ENCODE data around the gene C12orf57. TPM values are rescaled to one million over a fixed set of nuclear protein-coding genes. Genes with fewer than 3 reads are reported as not detected.

The C12orf57 gene
- total RNA-seq, 1 experiment from 2014 or later, result 103 TPM

DNA sequence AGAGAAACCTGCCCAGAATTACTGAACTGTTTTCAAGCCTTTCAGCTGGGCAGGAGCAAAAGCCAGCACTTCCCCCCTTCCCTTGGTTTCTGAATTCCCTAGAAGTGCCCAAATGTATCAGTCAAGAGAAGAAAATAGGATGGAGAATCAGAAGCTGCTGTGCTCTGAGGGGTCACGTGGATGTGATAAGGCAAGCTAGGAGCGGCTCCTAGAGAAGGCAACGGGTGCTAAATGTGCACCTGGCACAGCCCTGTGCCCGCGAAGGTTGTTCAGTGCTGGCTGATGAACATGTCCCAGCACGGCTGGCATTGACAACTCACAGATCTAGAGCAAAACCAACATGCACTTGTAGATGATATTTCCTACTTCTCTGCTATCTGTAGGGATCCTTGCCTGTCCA is 35.2 kb downstream of the C12orf57 start:
- DNase-seq, result no peak
- TF ChIP-seq, protein P1, sequence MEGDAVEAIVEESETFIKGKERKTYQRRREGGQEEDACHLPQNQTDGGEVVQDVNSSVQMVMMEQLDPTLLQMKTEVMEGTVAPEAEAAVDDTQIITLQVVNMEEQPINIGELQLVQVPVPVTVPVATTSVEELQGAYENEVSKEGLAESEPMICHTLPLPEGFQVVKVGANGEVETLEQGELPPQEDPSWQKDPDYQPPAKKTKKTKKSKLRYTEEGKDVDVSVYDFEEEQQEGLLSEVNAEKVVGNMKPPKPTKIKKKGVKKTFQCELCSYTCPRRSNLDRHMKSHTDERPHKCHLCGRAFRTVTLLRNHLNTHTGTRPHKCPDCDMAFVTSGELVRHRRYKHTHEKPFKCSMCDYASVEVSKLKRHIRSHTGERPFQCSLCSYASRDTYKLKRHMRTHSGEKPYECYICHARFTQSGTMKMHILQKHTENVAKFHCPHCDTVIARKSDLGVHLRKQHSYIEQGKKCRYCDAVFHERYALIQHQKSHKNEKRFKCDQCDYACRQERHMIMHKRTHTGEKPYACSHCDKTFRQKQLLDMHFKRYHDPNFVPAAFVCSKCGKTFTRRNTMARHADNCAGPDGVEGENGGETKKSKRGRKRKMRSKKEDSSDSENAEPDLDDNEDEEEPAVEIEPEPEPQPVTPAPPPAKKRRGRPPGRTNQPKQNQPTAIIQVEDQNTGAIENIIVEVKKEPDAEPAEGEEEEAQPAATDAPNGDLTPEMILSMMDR (IDR thresholded peaks at IDR 0.05; ENCODE audit: unreplicated experiment), result no peak
- Mint-ChIP-seq H3K4me1 (ENCODE audit: low read depth, unreplicated experiment) (no peaks in the 10 kb centered on the region), H3K9me3 (ENCODE audit: low read depth, unreplicated experiment) (no peaks in the 10 kb centered on the region), H3K4me3 (ENCODE audit: low read depth, unreplicated experiment) (no peak overlapping the region), H3K27me3 (ENCODE audit: unreplicated experiment) (no peaks in the 10 kb centered on the region), H3K36me3 (ENCODE audit: insufficient read depth, unreplicated experiment) (peaks cover 52% of the 10 kb centered on the region), H3K27ac (ENCODE audit: unreplicated experiment) (no peak overlapping the region)
- intact Hi-C loops (cut with micrococcal nuclease; ENCODE audit: unreplicated experiment), result no loop called here
- no TSS peak for BruUV-seq (replicated peaks)
- CTCF ChIA-PET, result no interaction called here

DNA sequence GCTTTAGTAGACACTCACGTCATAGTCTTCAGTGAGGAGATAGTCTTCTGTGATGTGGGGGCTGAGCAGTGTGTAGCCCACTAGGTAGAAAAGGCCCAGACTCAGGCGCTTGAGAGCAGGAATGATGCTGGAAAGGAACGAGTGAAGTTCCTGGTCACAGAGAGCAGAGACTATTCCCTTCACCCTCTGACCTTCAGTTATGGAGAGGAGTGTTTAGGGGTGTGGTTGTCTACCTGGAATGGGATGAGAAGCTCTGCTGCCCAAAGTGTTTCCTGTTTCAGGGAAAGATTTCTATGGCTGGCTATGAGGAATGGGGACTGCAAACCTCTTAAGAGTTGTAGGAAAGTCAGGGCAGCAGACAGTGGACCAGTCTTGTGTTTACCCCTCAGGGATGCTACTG is 35.6 kb downstream of the C12orf57 start:
- intact Hi-C loops (cut with micrococcal nuclease; ENCODE audit: unreplicated experiment), result no loop called here
- CTCF ChIA-PET, result no interaction called here
- TF ChIP-seq, protein P1 (IDR thresholded peaks at IDR 0.05; ENCODE audit: unreplicated experiment), result no peak
- Mint-ChIP-seq H3K36me3 (ENCODE audit: insufficient read depth, unreplicated experiment) (peaks cover 50% of the 10 kb centered on the region), H3K4me3 (ENCODE audit: low read depth, unreplicated experiment) (no peak overlapping the region), H3K27me3 (ENCODE audit: unreplicated experiment) (no peaks in the 10 kb centered on the region), H3K27ac (ENCODE audit: unreplicated experiment) (no peak overlapping the region), H3K4me1 (ENCODE audit: low read depth, unreplicated experiment) (no peaks in the 10 kb centered on the region), H3K9me3 (ENCODE audit: low read depth, unreplicated experiment) (no peaks in the 10 kb centered on the region)
- DNase-seq, result no peak
- BruUV-seq (replicated peaks), result no TSS peak

DNA sequence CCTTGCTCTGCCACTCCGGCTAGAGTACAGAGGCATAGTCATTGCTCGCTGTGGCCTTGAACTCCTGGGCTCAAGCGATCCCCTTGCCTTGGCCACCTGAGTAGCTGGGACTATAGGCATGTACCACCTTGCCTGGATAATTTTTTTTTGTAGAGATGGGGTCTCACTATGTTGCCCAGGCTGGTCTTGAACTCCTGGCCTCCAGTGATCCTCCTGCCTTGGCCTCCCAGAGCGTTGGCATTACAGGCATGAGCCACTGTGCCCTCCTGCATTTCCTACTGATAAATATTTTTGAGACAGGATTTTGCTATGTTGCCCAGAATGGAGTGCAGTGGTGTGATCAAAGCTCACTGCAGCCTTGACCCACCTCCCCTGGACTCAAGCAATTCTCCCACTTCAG is 36.3 kb downstream of the C12orf57 start:
- no peaks in the 10 kb centered on the region for H3K27me3 Mint-ChIP-seq (ENCODE audit: unreplicated experiment)
- no peak overlapping the region for H3K27ac Mint-ChIP-seq (ENCODE audit: unreplicated experiment)
- no peaks in the 10 kb centered on the region for H3K9me3 Mint-ChIP-seq (ENCODE audit: low read depth, unreplicated experiment)
- intact Hi-C loops (cut with micrococcal nuclease; ENCODE audit: unreplicated experiment), result no loop called here
- TF ChIP-seq, protein P1 (IDR thresholded peaks at IDR 0.05; ENCODE audit: unreplicated experiment), result no peak
- peaks cover 50% of the 10 kb centered on the region for H3K36me3 Mint-ChIP-seq (ENCODE audit: insufficient read depth, unreplicated experiment)
- CTCF ChIA-PET, result interaction anchor here (0.7 kb wide), 1 partner anchor 100 kb away, joined by 5 read pairs; no protein-coding TSS in a partner anchor
- no TSS peak for BruUV-seq (replicated peaks)
- H3K4me1 Mint-ChIP-seq (ENCODE audit: low read depth, unreplicated experiment), result no peaks in the 10 kb centered on the region
- DNase-seq, result no peak
- H3K4me3 Mint-ChIP-seq (ENCODE audit: low read depth, unreplicated experiment), result no peak overlapping the region

DNA sequence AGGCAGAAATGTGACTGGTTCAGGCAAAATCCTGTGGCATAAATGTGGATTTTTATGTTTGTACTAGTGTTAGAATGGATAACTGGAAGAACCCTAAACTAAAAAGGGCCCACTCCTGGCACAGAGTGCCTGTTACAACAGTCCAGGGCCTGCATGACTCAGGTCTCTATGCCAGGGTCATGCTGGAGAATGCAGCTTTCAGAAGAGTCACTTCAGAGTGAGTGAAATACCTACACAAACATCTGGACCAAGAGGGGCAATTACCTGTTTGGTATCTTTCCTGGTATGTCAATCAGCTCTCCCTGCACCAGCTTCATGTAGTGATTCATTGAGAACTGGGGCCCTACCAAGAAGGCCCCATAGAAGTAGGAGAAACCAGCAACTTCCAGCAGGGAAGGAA is 36.9 kb downstream of the C12orf57 start:
- Mint-ChIP-seq H3K4me3 (ENCODE audit: low read depth, unreplicated experiment) (no peak overlapping the region), H3K36me3 (ENCODE audit: insufficient read depth, unreplicated experiment) (peaks cover 50% of the 10 kb centered on the region), H3K9me3 (ENCODE audit: low read depth, unreplicated experiment) (no peaks in the 10 kb centered on the region), H3K27ac (ENCODE audit: unreplicated experiment) (no peak overlapping the region), H3K4me1 (ENCODE audit: low read depth, unreplicated experiment) (no peaks in the 10 kb centered on the region), H3K27me3 (ENCODE audit: unreplicated experiment) (no peaks in the 10 kb centered on the region)
- TF ChIP-seq, protein P1 (IDR thresholded peaks at IDR 0.05; ENCODE audit: unreplicated experiment), result no peak
- CTCF ChIA-PET, result no interaction called here
- BruUV-seq (replicated peaks), result no TSS peak
- intact Hi-C loops (cut with micrococcal nuclease; ENCODE audit: unreplicated experiment), result no loop called here
- DNase-seq, result no peak

Measured in Calu3 (cell line).